ENCODE measurements around the gene PRPF6.

DNA sequence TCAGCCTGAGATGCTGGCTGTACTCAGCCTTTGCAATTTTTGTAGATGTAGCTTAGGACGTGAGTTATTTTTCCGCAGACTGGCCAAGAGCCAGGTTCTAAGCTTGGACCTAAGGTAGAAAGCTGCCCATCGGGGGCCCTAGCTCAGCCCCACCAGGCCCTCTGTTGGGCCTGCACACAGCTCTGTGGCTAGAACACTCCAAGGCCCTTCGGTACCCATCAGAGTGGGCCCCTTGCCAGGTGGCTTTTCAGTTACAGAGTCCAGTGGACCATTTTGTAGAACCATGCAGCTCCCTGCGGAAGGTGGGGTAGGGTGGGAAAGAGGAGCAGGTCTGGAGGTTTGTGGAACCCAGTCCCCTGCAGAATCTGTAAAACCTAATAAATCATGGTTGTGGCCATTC, 47.3 kb upstream of the PRPF6 start:
- TF ChIP-seq CTCF (IDR thresholded peaks at IDR 0.05; ENCODE audit: insufficient read depth, low read depth, low read length) (no peak), EZH2 (IDR thresholded peaks at IDR 0.05; ENCODE audit: insufficient read depth, low read length) (no peak)
